Fibroblast of skin of back (primary cell): ENCODE results near the gene MYEF2.

Source experiments
- DNase-seq: peaks from one replicate; pipeline ENCODE4 v3.0.0-alpha.2; 2013

MYEF2 gene

GRCh38 chr15:48144889-48145288, 33.2 kb downstream of the MYEF2 start:
- peak; percentile 26 for DNase-seq

GRCh38 chr15:48143856-48144255, 34.2 kb downstream of the MYEF2 start:
- DNase-seq = peak; percentile 56

- DNase-seq = no peak
These were observed 45.2 kb downstream of the MYEF2 start for GRCh38 chr15:48132874-48133273.

- no peak for DNase-seq
These were observed 46.8 kb downstream of the MYEF2 start for GRCh38 chr15:48131324-48131723.

- DNase-seq = no peak
These were observed 51.3 kb downstream of the MYEF2 start for GRCh38 chr15:48126667-48127355.

- DNase-seq = no peak
These were observed 56.2 kb downstream of the MYEF2 start for GRCh38 chr15:48121849-48122248.

- DNase-seq = no peak
These were observed 57.4 kb downstream of the MYEF2 start, which contains the start of gene SLC24A5 for GRCh38 chr15:48120745-48121144. TSS of gene SLC24A5 (plus strand) at chr15:48120990. CDS start at chr15:48121045, 55 bp downstream.

- DNase-seq = peak; percentile 5
These were observed 58.8 kb downstream of the MYEF2 start for GRCh38 chr15:48119277-48119676.

GRCh38 chr15:48112242-48112641, 65.9 kb downstream of the MYEF2 start:
- DNase-seq = peak; percentile 16

- DNase-seq = no peak
These were observed 68.1 kb downstream of the MYEF2 start for GRCh38 chr15:48109856-48110531.

GRCh38 chr15:48109212-48109611, 68.9 kb downstream of the MYEF2 start:
- DNase-seq = no peak

GRCh38 chr15:48105936-48106335, 72.2 kb downstream of the MYEF2 start:
- no peak for DNase-seq

GRCh38 chr15:48103647-48104046, 74.4 kb downstream of the MYEF2 start:
- DNase-seq = no peak

GRCh38 chr15:48102167-48102566, 75.9 kb downstream of the MYEF2 start:
- DNase-seq = no peak

GRCh38 chr15:48101376-48101961, 76.6 kb downstream of the MYEF2 start:
- DNase-seq = no peak

GRCh38 chr15:48097264-48097663, 80.8 kb downstream of the MYEF2 start:
- no peak for DNase-seq

GRCh38 chr15:48096813-48097212, 81.3 kb downstream of the MYEF2 start:
- DNase-seq = peak; percentile 87

GRCh38 chr15:48096355-48096786, 81.7 kb downstream of the MYEF2 start:
- DNase-seq = no peak

- DNase-seq = peak; percentile 37
These were observed 86.6 kb downstream of the MYEF2 start for GRCh38 chr15:48091522-48091921.

GRCh38 chr15:48090666-48091065, 87.4 kb downstream of the MYEF2 start:
- DNase-seq = no peak

- no peak for DNase-seq
These were observed 88.0 kb downstream of the MYEF2 start for GRCh38 chr15:48090115-48090514.

GRCh38 chr15:48089702-48090101, 88.4 kb downstream of the MYEF2 start:
- DNase-seq = no peak

- no peak for DNase-seq
These were observed 90.3 kb downstream of the MYEF2 start for GRCh38 chr15:48087844-48088243.

- DNase-seq = peak; percentile 31
These were observed 91.5 kb downstream of the MYEF2 start for GRCh38 chr15:48086576-48086975.
